Thyroid gland (tissue), 4 donors: Measurements from ENCODE around the gene PCDHGA1. TPM values are rescaled to one million over a fixed set of nuclear protein-coding genes. Genes with fewer than 3 reads are reported as not detected.
A peak's percentile ranks its signal among the peaks of the same experiment; 100 is the strongest.

Experiments
- DNase-seq, 2 donors: peaks; one replicate each; pipeline ENCODE4 v3.0.0-alpha.2; 2019
- H3K27ac ChIP-seq, 3 donors: fragments of 200-600 bp; sonication (generic); 1 replicate in 2 of 3; 2 replicates in 1 of 3; pipeline ENCODE4 v1.5.1; 2016 to 2019; ENCODE audit warnings: mild to moderate bottlenecking in 1 of 3, moderate library complexity in 1 of 3
- H3K27me3 ChIP-seq: fragments of 200-600 bp; sonication (generic); one replicate; pipeline ENCODE4 v1.5.1; 2019
- H3K36me3 ChIP-seq, 2 donors: fragments of 200-600 bp; sonication (generic); one replicate each; pipeline ENCODE4 v1.5.1; 2016 to 2019
- H3K4me1 ChIP-seq, 2 donors: fragments of 200-600 bp; sonication (generic); one replicate each; pipeline ENCODE4 v1.5.1; 2017 to 2019
- H3K4me3 ChIP-seq, 3 donors: fragments of 200-600 bp; sonication (generic); replicated peaks in 1 of 3; 1 replicate in 2 of 3; 2 replicates in 1 of 3; pipeline ENCODE4 v1.5.1; 2016; ENCODE audit warnings: mild to moderate bottlenecking in 1 of 3
- H3K9me3 ChIP-seq: fragments of 200-600 bp; sonication (generic); one replicate; pipeline ENCODE4 v1.5.1; 2017
- POLR2A ChIP-seq, 2 donors: fragments of 450-650 bp; IDR thresholded peaks; one replicate each; pipeline ENCODE4 v1.6.1; 2017; ENCODE audit warnings: antibody characterized with exemption in 2 of 2, mild to moderate bottlenecking in 2 of 2, moderate library complexity in 1 of 2
- WGBS, 2 donors: methylation state at CpG; one replicate each; pipeline ENCODE4 v1.1.5; 2017; 5-methylcytosine and 5-hydroxymethylcytosine counted together
- intact Hi-C: fragments of 100-400 bp; cut with DNase I; formaldehyde crosslinking; loops from one replicate; pipeline ENCODE4 v1.15.1; 2023
- total RNA-seq, 4 donors: library from RNA; depleted of rRNA; stranded (reverse); fragments of >200 nt; gene quantifications; one replicate each; pipeline ENCODE4 v1.2.3, GENCODE V29; 2016
- TF ChIP-seq, protein P1 (sequence below), 6 experiments: fragments of 200-600 bp in 3 of 6; fragments of 450-650 bp in 3 of 6; sonication (generic) in 3 of 6; IDR thresholded peaks; one replicate each; pipeline ENCODE4 v1.5.1; 2016 to 2019; ENCODE audit warnings: antibody characterized with exemption in 6 of 6, mild to moderate bottlenecking in 2 of 6, inconsistent platforms in 1 of 6, moderate library complexity in 1 of 6

Gene PCDHGA1
- total RNA-seq, 4 donors from 2014 or later = 0.40 to 1.3 (median 0.87) TPM

DNA sequence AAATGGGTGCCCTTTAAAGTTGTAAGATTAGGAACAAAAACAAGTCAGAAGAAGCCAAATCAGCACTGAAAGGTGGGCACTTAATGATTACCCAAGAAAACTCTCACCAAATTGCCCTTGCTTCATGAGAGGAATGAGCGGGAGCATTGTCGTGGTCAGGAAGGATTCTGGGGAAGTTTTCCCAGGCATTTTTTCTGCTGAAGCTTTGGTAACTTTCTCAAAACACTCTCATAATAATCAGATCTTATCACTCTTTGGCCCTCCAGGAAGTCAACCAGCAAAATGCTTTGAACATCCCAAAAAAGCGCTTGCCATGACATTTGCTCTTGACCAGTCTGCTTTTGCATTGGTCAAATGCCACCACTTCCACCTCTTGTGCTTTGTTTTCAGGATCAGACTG is 135.0 kb downstream of the PCDHGA1 start:
- no peak overlapping the region for H3K27ac ChIP-seq
- TF ChIP-seq, protein P1, sequence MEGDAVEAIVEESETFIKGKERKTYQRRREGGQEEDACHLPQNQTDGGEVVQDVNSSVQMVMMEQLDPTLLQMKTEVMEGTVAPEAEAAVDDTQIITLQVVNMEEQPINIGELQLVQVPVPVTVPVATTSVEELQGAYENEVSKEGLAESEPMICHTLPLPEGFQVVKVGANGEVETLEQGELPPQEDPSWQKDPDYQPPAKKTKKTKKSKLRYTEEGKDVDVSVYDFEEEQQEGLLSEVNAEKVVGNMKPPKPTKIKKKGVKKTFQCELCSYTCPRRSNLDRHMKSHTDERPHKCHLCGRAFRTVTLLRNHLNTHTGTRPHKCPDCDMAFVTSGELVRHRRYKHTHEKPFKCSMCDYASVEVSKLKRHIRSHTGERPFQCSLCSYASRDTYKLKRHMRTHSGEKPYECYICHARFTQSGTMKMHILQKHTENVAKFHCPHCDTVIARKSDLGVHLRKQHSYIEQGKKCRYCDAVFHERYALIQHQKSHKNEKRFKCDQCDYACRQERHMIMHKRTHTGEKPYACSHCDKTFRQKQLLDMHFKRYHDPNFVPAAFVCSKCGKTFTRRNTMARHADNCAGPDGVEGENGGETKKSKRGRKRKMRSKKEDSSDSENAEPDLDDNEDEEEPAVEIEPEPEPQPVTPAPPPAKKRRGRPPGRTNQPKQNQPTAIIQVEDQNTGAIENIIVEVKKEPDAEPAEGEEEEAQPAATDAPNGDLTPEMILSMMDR (IDR thresholded peaks at IDR 0.05) = no peak
- TF ChIP-seq POLR2A (IDR thresholded peaks at IDR 0.05) = no peak
- no peaks in the 10 kb centered on the region for H3K27me3 ChIP-seq
- 96 to 100% methylated on average over 3 of the region's 3 CpGs for WGBS, 2 donors
- DNase-seq = no peak
- H3K9me3 ChIP-seq = no peaks in the 10 kb centered on the region
- intact Hi-C loops = no loop called here
- H3K36me3 ChIP-seq = no peaks in the 10 kb centered on the region
- H3K4me1 ChIP-seq = no peaks in the 10 kb centered on the region
- no peak overlapping the region for H3K4me3 ChIP-seq

- DNase-seq = peak; percentile 93 to 94
- intact Hi-C loops = loop anchor here (5.0 to 10.0 kb wide), 2 partner anchors 42 to 79 kb away; no protein-coding TSS in a partner anchor
- H3K4me3 ChIP-seq = peak within 1 kb of the TSS; percentile 1 to 71 (median 44)
- H3K27ac ChIP-seq = peak within 1 kb of the TSS; percentile 49 to 86 (median 77)
- no peaks in the 10 kb centered on the region for H3K9me3 ChIP-seq
- no peaks in the 10 kb centered on the region for H3K36me3 ChIP-seq
- TF ChIP-seq, protein P1 (IDR thresholded peaks at IDR 0.05) = peak in 4 of 6 experiments; percentile 26 to 58 (median 28)
- TF ChIP-seq POLR2A (IDR thresholded peaks at IDR 0.05) = peak in 1 of 2 donors; percentile 71
- WGBS, 2 donors = 0% methylated on average over 23 to 27 of the region's 28 CpGs
- H3K4me1 ChIP-seq = peaks cover 14 to 35% of the 10 kb centered on the region in 2 donors
- H3K27me3 ChIP-seq = no peaks in the 10 kb centered on the region
Observed at GRCh38 chr5:141475625-141476131, 145.4 kb downstream of the PCDHGA1 start, which contains the start of gene PCDHGC3. Gene PCDHGC3, plus strand, starts transcription at chr5:141475966. Its CDS starts 151 bp downstream, at chr5:141476117.

DNA sequence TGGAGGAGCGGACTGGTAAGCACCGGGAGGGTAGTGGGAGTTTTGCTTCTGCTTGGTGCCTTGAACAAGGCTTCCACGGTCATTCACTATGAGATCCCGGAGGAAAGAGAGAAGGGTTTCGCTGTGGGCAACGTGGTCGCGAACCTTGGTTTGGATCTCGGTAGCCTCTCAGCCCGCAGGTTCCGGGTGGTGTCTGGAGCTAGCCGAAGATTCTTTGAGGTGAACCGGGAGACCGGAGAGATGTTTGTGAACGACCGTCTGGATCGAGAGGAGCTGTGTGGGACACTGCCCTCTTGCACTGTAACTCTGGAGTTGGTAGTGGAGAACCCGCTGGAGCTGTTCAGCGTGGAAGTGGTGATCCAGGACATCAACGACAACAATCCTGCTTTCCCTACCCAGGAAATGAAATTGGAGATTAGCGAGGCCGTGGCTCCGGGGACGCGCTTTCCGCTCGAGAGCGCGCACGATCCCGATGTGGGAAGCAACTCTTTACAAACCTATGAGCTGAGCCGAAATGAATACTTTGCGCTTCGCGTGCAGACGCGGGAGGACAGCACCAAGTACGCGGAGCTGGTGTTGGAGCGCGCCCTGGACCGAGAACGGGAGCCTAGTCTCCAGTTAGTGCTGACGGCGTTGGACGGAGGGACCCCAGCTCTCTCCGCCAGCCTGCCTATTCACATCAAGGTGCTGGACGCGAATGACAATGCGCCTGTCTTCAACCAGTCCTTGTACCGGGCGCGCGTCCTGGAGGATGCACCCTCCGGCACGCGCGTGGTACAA is 146.0 kb downstream of the PCDHGA1 start:
- TF ChIP-seq, protein P1 (IDR thresholded peaks at IDR 0.05) = no peak
- peak in 1 of 2 donors; percentile 3 for TF ChIP-seq POLR2A (IDR thresholded peaks at IDR 0.05)
- H3K27me3 ChIP-seq = no peaks in the 10 kb centered on the region
- DNase-seq = peak; percentile 56 to 71
- peak overlapping the region; percentile 1 to 71 (median 44) for H3K4me3 ChIP-seq
- 1 to 3% methylated on average over 20 to 51 of the region's 58 CpGs for WGBS, 2 donors
- peak overlapping the region; percentile 49 to 86 (median 77) for H3K27ac ChIP-seq
- no peaks in the 10 kb centered on the region for H3K36me3 ChIP-seq
- peaks cover 14 to 35% of the 10 kb centered on the region in 2 donors for H3K4me1 ChIP-seq
- intact Hi-C loops = loop anchor here (5.0 to 10.0 kb wide), 2 partner anchors 41 to 78 kb away; no protein-coding TSS in a partner anchor
- no peaks in the 10 kb centered on the region for H3K9me3 ChIP-seq

DNA sequence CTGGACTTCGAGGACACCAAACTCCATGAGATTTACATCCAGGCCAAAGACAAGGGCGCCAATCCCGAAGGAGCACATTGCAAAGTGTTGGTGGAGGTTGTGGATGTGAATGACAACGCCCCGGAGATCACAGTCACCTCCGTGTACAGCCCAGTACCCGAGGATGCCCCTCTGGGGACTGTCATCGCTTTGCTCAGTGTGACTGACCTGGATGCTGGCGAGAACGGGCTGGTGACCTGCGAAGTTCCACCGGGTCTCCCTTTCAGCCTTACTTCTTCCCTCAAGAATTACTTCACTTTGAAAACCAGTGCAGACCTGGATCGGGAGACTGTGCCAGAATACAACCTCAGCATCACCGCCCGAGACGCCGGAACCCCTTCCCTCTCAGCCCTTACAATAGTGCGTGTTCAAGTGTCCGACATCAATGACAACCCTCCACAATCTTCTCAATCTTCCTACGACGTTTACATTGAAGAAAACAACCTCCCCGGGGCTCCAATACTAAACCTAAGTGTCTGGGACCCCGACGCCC is 146.8 kb downstream of the PCDHGA1 start:
- TF ChIP-seq, protein P1 (IDR thresholded peaks at IDR 0.05) = no peak
- no peak for DNase-seq
- H3K4me3 ChIP-seq = peak overlapping the region in 1 of 3 donors; percentile 44
- no peaks in the 10 kb centered on the region for H3K9me3 ChIP-seq
- H3K27ac ChIP-seq = peak overlapping the region in 1 of 3 donors; percentile 77
- no peaks in the 10 kb centered on the region for H3K27me3 ChIP-seq
- intact Hi-C loops = loop anchor here (5.0 to 10.0 kb wide), 2 partner anchors 40 to 78 kb away; no protein-coding TSS in a partner anchor
- 29 to 42% methylated on average over 22 of the region's 24 CpGs for WGBS, 2 donors
- H3K4me1 ChIP-seq = peaks cover 14 to 35% of the 10 kb centered on the region in 2 donors
- H3K36me3 ChIP-seq = no peaks in the 10 kb centered on the region
